ENCODE data around the gene ANKLE1.
A peak's percentile ranks its signal among the peaks of the same experiment; 100 is the strongest.

The ANKLE1 gene

GRCh38 chr19:17331045-17331558, 49.4 kb downstream of the ANKLE1 start:
- TF ChIP-seq SIN3A (IDR thresholded peaks at IDR 0.05; ENCODE audit: borderline replicate concordance, insufficient read depth, low read length) = no peak
- TF ChIP-seq TAF1 (IDR thresholded peaks at IDR 0.05; ENCODE audit: borderline replicate concordance, insufficient read depth, low read length) = no peak
- TF ChIP-seq, protein P1, sequence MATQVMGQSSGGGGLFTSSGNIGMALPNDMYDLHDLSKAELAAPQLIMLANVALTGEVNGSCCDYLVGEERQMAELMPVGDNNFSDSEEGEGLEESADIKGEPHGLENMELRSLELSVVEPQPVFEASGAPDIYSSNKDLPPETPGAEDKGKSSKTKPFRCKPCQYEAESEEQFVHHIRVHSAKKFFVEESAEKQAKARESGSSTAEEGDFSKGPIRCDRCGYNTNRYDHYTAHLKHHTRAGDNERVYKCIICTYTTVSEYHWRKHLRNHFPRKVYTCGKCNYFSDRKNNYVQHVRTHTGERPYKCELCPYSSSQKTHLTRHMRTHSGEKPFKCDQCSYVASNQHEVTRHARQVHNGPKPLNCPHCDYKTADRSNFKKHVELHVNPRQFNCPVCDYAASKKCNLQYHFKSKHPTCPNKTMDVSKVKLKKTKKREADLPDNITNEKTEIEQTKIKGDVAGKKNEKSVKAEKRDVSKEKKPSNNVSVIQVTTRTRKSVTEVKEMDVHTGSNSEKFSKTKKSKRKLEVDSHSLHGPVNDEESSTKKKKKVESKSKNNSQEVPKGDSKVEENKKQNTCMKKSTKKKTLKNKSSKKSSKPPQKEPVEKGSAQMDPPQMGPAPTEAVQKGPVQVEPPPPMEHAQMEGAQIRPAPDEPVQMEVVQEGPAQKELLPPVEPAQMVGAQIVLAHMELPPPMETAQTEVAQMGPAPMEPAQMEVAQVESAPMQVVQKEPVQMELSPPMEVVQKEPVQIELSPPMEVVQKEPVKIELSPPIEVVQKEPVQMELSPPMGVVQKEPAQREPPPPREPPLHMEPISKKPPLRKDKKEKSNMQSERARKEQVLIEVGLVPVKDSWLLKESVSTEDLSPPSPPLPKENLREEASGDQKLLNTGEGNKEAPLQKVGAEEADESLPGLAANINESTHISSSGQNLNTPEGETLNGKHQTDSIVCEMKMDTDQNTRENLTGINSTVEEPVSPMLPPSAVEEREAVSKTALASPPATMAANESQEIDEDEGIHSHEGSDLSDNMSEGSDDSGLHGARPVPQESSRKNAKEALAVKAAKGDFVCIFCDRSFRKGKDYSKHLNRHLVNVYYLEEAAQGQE (IDR thresholded peaks at IDR 0.05; ENCODE audit: insufficient read depth in 1 of 2, low read depth in 2 of 2, low read length in 2 of 2) = no peak
- TF ChIP-seq FOXP2 (optimal IDR thresholded peaks at IDR 0.05; ENCODE audit: borderline replicate concordance, extremely low read depth, extremely low read length, insufficient read depth) = no peak
- TF ChIP-seq POLR2AphosphoS5 (IDR thresholded peaks at IDR 0.05; ENCODE audit: low read depth, low read length) = no peak

DNA sequence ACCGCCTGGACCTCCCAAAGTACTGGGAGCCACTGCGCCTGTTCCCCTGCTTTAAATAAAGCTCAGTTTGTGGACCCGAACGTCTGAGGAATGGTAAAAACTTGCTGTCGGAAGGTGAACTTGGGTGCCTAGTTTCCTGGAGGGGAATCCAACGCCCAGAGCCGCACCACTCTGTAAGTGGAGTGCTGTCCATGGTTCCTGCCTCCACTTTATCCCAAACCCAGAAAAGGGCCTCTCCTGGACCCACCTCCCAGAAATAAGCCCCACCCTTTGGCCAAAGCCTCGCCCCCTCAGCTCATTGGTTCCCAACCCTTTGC, 50.6 kb downstream of the ANKLE1 start:
- no peak for TF ChIP-seq SIN3A (IDR thresholded peaks at IDR 0.05; ENCODE audit: borderline replicate concordance, insufficient read depth, low read length)
- TF ChIP-seq FOXP2 (optimal IDR thresholded peaks at IDR 0.05; ENCODE audit: borderline replicate concordance, extremely low read depth, extremely low read length, insufficient read depth) = no peak
- TF ChIP-seq POLR2AphosphoS5 (IDR thresholded peaks at IDR 0.05; ENCODE audit: low read depth, low read length) = no peak
- no peak for TF ChIP-seq TAF1 (IDR thresholded peaks at IDR 0.05; ENCODE audit: borderline replicate concordance, insufficient read depth, low read length)
- TF ChIP-seq, protein P1 (IDR thresholded peaks at IDR 0.05; ENCODE audit: insufficient read depth in 1 of 2, low read depth in 2 of 2, low read length in 2 of 2) = peak; percentile 56 to 84

DNA sequence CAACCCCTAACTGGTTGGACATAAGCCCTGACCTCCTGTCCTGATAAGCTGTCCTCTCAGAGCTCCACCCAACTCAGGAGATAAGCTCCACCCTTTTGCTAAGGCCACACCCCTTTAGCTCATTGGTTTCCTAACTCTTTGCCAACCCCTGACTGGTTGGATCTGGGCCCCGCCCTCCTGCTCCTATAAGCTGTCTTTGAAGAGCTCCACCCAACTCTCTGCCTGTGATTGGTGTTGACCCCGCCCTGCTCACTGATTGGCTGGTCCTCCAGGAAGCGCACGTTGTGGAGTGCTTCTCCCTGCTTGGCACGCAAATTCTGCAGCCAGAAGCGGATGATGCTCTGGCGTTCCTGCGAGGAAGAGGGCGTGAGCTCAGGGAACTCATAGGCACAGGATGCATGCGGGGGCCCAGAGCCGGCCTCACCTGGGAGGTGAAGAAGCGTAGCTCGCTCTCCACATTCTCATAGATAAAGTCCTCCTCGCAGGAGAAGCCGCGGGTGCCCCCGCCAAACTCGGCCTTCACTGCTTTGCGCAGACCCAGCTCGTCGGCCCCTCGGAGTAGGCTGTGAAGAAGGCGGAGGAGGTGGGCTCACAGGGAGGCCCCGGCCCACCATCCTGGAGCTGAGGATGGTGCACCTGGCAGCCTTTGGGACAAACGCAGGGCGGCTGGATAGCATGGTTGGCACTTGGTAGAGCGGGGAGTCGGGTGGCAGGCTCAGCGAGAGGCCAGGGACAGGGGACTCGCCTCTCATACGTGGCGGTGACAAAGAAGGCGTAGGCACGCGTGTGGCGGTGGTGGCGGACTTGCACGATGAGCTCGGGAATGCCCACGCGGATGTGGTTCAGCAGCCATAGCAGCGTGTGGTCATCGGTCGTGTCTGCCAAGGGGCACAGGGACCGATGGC, 51.2 kb downstream of the ANKLE1 start:
- TF ChIP-seq, protein P1 (IDR thresholded peaks at IDR 0.05; ENCODE audit: insufficient read depth in 1 of 2, low read depth in 2 of 2, low read length in 2 of 2) = no peak
- no peak for TF ChIP-seq FOXP2 (optimal IDR thresholded peaks at IDR 0.05; ENCODE audit: borderline replicate concordance, extremely low read depth, extremely low read length, insufficient read depth)
- TF ChIP-seq SIN3A (IDR thresholded peaks at IDR 0.05; ENCODE audit: borderline replicate concordance, insufficient read depth, low read length) = no peak
- TF ChIP-seq POLR2AphosphoS5 (IDR thresholded peaks at IDR 0.05; ENCODE audit: low read depth, low read length) = no peak
- TF ChIP-seq TAF1 (IDR thresholded peaks at IDR 0.05; ENCODE audit: borderline replicate concordance, insufficient read depth, low read length) = no peak

- no peak for TF ChIP-seq SIN3A (IDR thresholded peaks at IDR 0.05; ENCODE audit: borderline replicate concordance, insufficient read depth, low read length)
- TF ChIP-seq TAF1 (IDR thresholded peaks at IDR 0.05; ENCODE audit: borderline replicate concordance, insufficient read depth, low read length) = no peak
- TF ChIP-seq FOXP2 (optimal IDR thresholded peaks at IDR 0.05; ENCODE audit: borderline replicate concordance, extremely low read depth, extremely low read length, insufficient read depth) = no peak
- TF ChIP-seq, protein P1 (IDR thresholded peaks at IDR 0.05; ENCODE audit: insufficient read depth in 1 of 2, low read depth in 2 of 2, low read length in 2 of 2) = no peak
- TF ChIP-seq POLR2AphosphoS5 (IDR thresholded peaks at IDR 0.05; ENCODE audit: low read depth, low read length) = no peak
Measured at GRCh38 chr19:17333611-17334413, 52.1 kb downstream of the ANKLE1 start.
